HepG2 (cell line): ENCODE measurements around the gene PKIB. TPM values are rescaled to one million over a fixed set of nuclear protein-coding genes. Genes with fewer than 3 reads are reported as not detected.

ENCODE experiments used
- ATAC-seq: fragments of 200-7000 bp; cut with Tn5 transposase; 3 replicates; pipeline ENCODE4 v1.9.1; 2020; ENCODE audit warnings: mild to moderate bottlenecking, moderate library complexity
- BruUV-seq: library from RNA; stranded (reverse); fragments of 400-500 nt; replicated peaks from 2 replicates; lab custom pipeline; 2021; lab: Mats Ljungman, UMichigan
- CTCF ChIA-PET: fragments of 300-600 bp; formaldehyde crosslinking; extraction: SDS; loops from one replicate; lab custom pipeline; 2021; ENCODE audit warnings: low total read pairs, inconsistent platforms, low intra/inter-chr PET ratio; lab: Yijun Ruan, JAX
- POLR2A ChIA-PET: fragments of 350-600 bp; sonication (Branson Sonifier 250); formaldehyde crosslinking; loops from one replicate; lab custom pipeline; 2020; ENCODE audit warnings: antibody characterized with exemption, inconsistent platforms; lab: Yijun Ruan, JAX
- DNase-seq: peaks from one replicate; pipeline ENCODE4 v3.0.0-alpha.2; 2015; ENCODE audit warnings: low spot score
- FAIRE-seq: peaks from 3 replicates; lab custom pipeline; 2011; peaks lifted over from hg19 to GRCh38; lab: Jason Lieb, UNC
- H2AFZ ChIP-seq: one replicate; pipeline ENCODE4 v1.6.1; 2011; ENCODE audit warnings: low read length, inconsistent platforms
- H3K27ac ChIP-seq: fragments of 300-600 bp; 3 replicates; pipeline ENCODE4 v1.8.0; 2011; ENCODE audit warnings: mixed run types, mild to moderate bottlenecking, mixed read lengths, low read length, inconsistent platforms; ENCODE audit not compliant: insufficient read depth; ENCODE audit errors: extremely low read length
- H3K27me3 ChIP-seq, 2 experiments: fragments of 200-600 bp in 1 of 2; 2 replicates in 1 of 2; 3 replicates in 1 of 2; pipeline versions ENCODE4 v1.6.0 to v1.8.0; 2011; ENCODE audit warnings: low read length in 2 of 2, mild to moderate bottlenecking in 2 of 2, moderate library complexity in 2 of 2, inconsistent platforms in 1 of 2; ENCODE audit not compliant: insufficient read depth in 2 of 2, control insufficient read depth in 1 of 2
- H3K36me3 ChIP-seq, 2 experiments: fragments of 200-600 bp in 1 of 2; replicated peaks in 1 of 2; 2 replicates in 1 of 2; 3 replicates in 1 of 2; pipeline versions ENCODE4 v1.5.1 to v1.8.0; 2011; ENCODE audit warnings: low read length in 2 of 2, inconsistent platforms in 1 of 2; ENCODE audit not compliant: insufficient read depth in 2 of 2, control insufficient read depth in 1 of 2
- H3K4me1 ChIP-seq: 2 replicates; pipeline ENCODE4 v1.5.1; 2012; ENCODE audit warnings: low read length, inconsistent platforms; ENCODE audit not compliant: insufficient read depth
- H3K4me2 ChIP-seq: 2 replicates; pipeline ENCODE4 v1.6.0; 2011; ENCODE audit warnings: low read depth, low read length, inconsistent platforms
- H3K4me3 ChIP-seq, 3 experiments: fragments of 200-600 bp in 1 of 3; sonication (generic), shearing (Covaris generic) in 1 of 3; replicated peaks in 1 of 3; 2 replicates each; pipeline ENCODE4 v1.5.1; 2011 to 2016; ENCODE audit warnings: low read length in 3 of 3, inconsistent platforms in 2 of 3, low read depth in 2 of 3, mild to moderate bottlenecking in 2 of 3, control low read depth in 1 of 3, mixed read lengths in 1 of 3; ENCODE audit not compliant: insufficient read depth in 1 of 3
- H3K79me2 ChIP-seq: one replicate; pipeline ENCODE4 v1.6.1; 2011; ENCODE audit warnings: low read length, inconsistent platforms; ENCODE audit not compliant: insufficient read depth
- H3K9ac ChIP-seq: 2 replicates; pipeline ENCODE4 v1.6.0; 2011; ENCODE audit warnings: mild to moderate bottlenecking, low read depth, low read length, inconsistent platforms; ENCODE audit not compliant: insufficient read depth
- H3K9me3 ChIP-seq: 2 replicates; pipeline ENCODE4 v1.5.1; 2012; ENCODE audit warnings: mild to moderate bottlenecking, low read length
- H4K20me1 ChIP-seq: 2 replicates; pipeline ENCODE4 v1.6.0; 2011; ENCODE audit warnings: inconsistent platforms, mild to moderate bottlenecking, low read length, moderate library complexity; ENCODE audit not compliant: insufficient read depth
- BRF2 ChIP-seq: sonication (generic); formaldehyde crosslinking; IDR thresholded peaks from 2 replicates; pipeline ENCODE4 v1.8.1; 2022; ENCODE audit warnings: mild to moderate bottlenecking, missing genetic modification reagents
- CEBPG ChIP-seq: IDR thresholded peaks from 2 replicates; pipeline ENCODE4 v1.6.1; 2016
- FOXA3 ChIP-seq: IDR thresholded peaks from 2 replicates; pipeline ENCODE4 v1.6.1; 2016; ENCODE audit warnings: missing genetic modification reagents, missing compliant biosample characterization
- GATAD2A ChIP-seq: IDR thresholded peaks from 2 replicates; pipeline ENCODE4 v1.6.1; 2016
- HDAC2 ChIP-seq: sonication (generic); formaldehyde crosslinking; IDR thresholded peaks from 2 replicates; pipeline ENCODE4 v1.4.0; 2020; ENCODE audit warnings: missing genetic modification reagents
- IKZF4 ChIP-seq: sonication (generic); formaldehyde crosslinking; IDR thresholded peaks from 2 replicates; pipeline ENCODE4 v1.5.1; 2020; ENCODE audit warnings: borderline replicate concordance, mild to moderate bottlenecking, low read depth, missing genetic modification reagents; ENCODE audit errors: not compliant biosample characterization
- LRRFIP1 ChIP-seq: sonication (generic); formaldehyde crosslinking; conservative IDR thresholded peaks from 2 replicates; pipeline ENCODE4 v1.4.0; 2020; ENCODE audit warnings: missing genetic modification reagents
- MIER2 ChIP-seq: IDR thresholded peaks from 2 replicates; pipeline ENCODE4 v1.6.1; 2016; ENCODE audit warnings: missing biosample characterization, missing genetic modification reagents
- MIXL1 ChIP-seq: IDR thresholded peaks from 2 replicates; pipeline ENCODE4 v1.6.1; 2016
- PBX3 ChIP-seq: sonication (generic); formaldehyde crosslinking; IDR thresholded peaks from 2 replicates; pipeline ENCODE4 v1.8.1; 2023; ENCODE audit warnings: missing genetic modification reagents, inconsistent platforms, borderline replicate concordance
- PRDM4 ChIP-seq: sonication (generic); formaldehyde crosslinking; IDR thresholded peaks from 2 replicates; pipeline ENCODE4 v1.9.0; 2021; ENCODE audit warnings: missing genetic modification reagents, borderline replicate concordance
- SIN3B ChIP-seq: fragments of 150-350 bp; IDR thresholded peaks from 2 replicates; pipeline ENCODE4 v1.6.1; 2014; ENCODE audit warnings: low read length
- SMARCC2 ChIP-seq: fragments of 450-650 bp; IDR thresholded peaks from 2 replicates; pipeline ENCODE4 v1.6.1; 2017; ENCODE audit warnings: antibody characterized with exemption, mild to moderate bottlenecking
- SNAPC2 ChIP-seq: sonication (generic); formaldehyde crosslinking; IDR thresholded peaks from 2 replicates; pipeline ENCODE4 v1.8.1; 2022; ENCODE audit warnings: mild to moderate bottlenecking, missing genetic modification reagents
- TIGD3 ChIP-seq: sonication (generic); formaldehyde crosslinking; IDR thresholded peaks from 2 replicates; pipeline ENCODE4 v1.5.1; 2020; ENCODE audit warnings: mild to moderate bottlenecking, missing genetic modification reagents, borderline replicate concordance
- ZFP1 ChIP-seq: IDR thresholded peaks from 2 replicates; pipeline ENCODE4 v1.6.1; 2016
- ZNF891 ChIP-seq: sonication (generic); formaldehyde crosslinking; IDR thresholded peaks from 2 replicates; pipeline ENCODE4 v1.5.0; 2020; ENCODE audit warnings: mild to moderate bottlenecking, missing genetic modification reagents
- in situ Hi-C: cut with HindIII; loops from 2 replicates; pipeline ENCODE4 v1.10.0; 2017; ENCODE audit warnings: low pct_unique_long_range_greater_than_20kb; ENCODE audit not compliant: extremely low pct_ligation_motif_present
- intact Hi-C: fragments of 100-400 bp; cut with micrococcal nuclease; formaldehyde crosslinking; loops from one replicate; pipeline ENCODE4 v1.10.0; 2022; ENCODE audit not compliant: unreplicated experiment
- polyA plus RNA-seq, 8 experiments: library from polyadenylated mRNA; depleted of rRNA in 3 of 8; stranded (reverse) in 7 of 8; unstranded in 1 of 8; fragments of >200 nt; fragmentation: Illumina TruSeq in 4 of 8; extraction: Trizol in 4 of 8; gene quantifications; 2 replicates each; pipeline versions ENCODE4 v1.2.1 to v1.2.3, GENCODE V29; 2011 to 2016; ENCODE audit warnings: low read depth in 4 of 8, missing spikeins in 1 of 8, mixed read lengths in 1 of 8; ENCODE audit not compliant: insufficient read depth in 1 of 8
- total RNA-seq, 5 experiments: library from RNA; depleted of rRNA; stranded (reverse); fragments of >200 nt; fragmentation: Illumina TruSeq; extraction: Trizol; gene quantifications; 2 replicates each; pipeline ENCODE4 v1.2.3, GENCODE V29; 2016; ENCODE audit warnings: low read depth in 1 of 5

PKIB gene
- total and polyA plus RNA-seq, 2 of the 13 experiments (the other 11 are each of a cell fraction or from before 2014, with no cell fraction given) = 1.4 to 1.5 TPM

GRCh38 chr6:122718616-122719015 lies 108.4 kb downstream of the PKIB start (continued):
- no peak for TF ChIP-seq TIGD3 (CRISPR knock-in tag)
- TF ChIP-seq SIN3B = no peak

- no peaks in the 10 kb centered on the region for H3K36me3 ChIP-seq
- H3K4me3 ChIP-seq = no peak overlapping the region
- in situ Hi-C loops (no loop called here), intact Hi-C loops (no loop called here)
- H3K4me1 ChIP-seq = no peaks in the 10 kb centered on the region
- no peaks in the 10 kb centered on the region; the same call in 1 of the 2 replicates for H4K20me1 ChIP-seq
- no peak overlapping the region for H3K27ac ChIP-seq
- ATAC-seq = no peak
- ChIA-PET CTCF (no interaction called here), POLR2A (no interaction called here)
- FAIRE-seq = no peak
- no peaks in the 10 kb centered on the region for H3K79me2 ChIP-seq
- no peak overlapping the region for H3K4me2 ChIP-seq
- no peaks in the 10 kb centered on the region for H3K9me3 ChIP-seq
- no peaks in the 10 kb centered on the region; a peak in 1 of 5 replicates for H3K27me3 ChIP-seq
- no peak for DNase-seq
- H3K9ac ChIP-seq = no peak overlapping the region
- TF ChIP-seq LRRFIP1 (no peak), FOXA3 (CRISPR knock-in tag) (no peak), IKZF4 (no peak), MIXL1 (no peak), MIER2 (CRISPR knock-in tag) (no peak), SNAPC2 (no peak), ZFP1 (no peak), GATAD2A (no peak), HDAC2 (CRISPR knock-in tag) (no peak), SMARCC2 (no peak), CEBPG (no peak), BRF2 (no peak), ZNF891 (CRISPR knock-in tag) (no peak), PBX3 (CRISPR knock-in tag) (no peak), PRDM4 (CRISPR knock-in tag) (no peak)
- BruUV-seq = no TSS peak
- no peak overlapping the region for H2AFZ ChIP-seq
These were observed 109.0 kb downstream of the PKIB start for GRCh38 chr6:122719176-122719575.
